ENCODE measurements around the gene MRPL12.

Gene MRPL12

DNA sequence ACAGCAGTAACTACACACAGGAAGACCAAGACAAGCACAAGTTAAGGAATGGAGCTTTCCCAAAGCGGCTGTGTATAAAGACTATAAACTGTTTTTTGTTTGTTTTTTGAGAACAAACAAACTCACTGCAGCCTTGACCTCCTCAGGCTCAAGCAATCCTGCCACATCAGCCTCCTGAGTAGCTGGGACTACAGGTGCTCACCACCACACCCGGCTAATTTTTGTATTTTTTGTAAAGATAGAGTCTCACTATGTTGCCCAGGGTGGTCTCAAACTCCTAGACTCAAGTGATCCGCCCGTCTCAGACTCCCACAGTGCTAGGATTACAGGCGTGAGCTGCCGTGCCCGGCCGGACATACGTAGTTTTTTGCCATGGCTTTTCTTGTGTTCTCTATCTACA is 42.7 kb upstream of the MRPL12 start:
- TF ChIP-seq, protein P1, sequence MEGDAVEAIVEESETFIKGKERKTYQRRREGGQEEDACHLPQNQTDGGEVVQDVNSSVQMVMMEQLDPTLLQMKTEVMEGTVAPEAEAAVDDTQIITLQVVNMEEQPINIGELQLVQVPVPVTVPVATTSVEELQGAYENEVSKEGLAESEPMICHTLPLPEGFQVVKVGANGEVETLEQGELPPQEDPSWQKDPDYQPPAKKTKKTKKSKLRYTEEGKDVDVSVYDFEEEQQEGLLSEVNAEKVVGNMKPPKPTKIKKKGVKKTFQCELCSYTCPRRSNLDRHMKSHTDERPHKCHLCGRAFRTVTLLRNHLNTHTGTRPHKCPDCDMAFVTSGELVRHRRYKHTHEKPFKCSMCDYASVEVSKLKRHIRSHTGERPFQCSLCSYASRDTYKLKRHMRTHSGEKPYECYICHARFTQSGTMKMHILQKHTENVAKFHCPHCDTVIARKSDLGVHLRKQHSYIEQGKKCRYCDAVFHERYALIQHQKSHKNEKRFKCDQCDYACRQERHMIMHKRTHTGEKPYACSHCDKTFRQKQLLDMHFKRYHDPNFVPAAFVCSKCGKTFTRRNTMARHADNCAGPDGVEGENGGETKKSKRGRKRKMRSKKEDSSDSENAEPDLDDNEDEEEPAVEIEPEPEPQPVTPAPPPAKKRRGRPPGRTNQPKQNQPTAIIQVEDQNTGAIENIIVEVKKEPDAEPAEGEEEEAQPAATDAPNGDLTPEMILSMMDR (IDR thresholded peaks at IDR 0.05; ENCODE audit: low read depth, low read length, missing control alignments): no peak
- DNase-seq: no peak
- peaks cover 5% of the 10 kb centered on the region for H3K36me3 ChIP-seq (replicated peaks)
- in situ Hi-C loops (cut with HindIII; ENCODE audit: low pct_ligation_motif_present, low sequenced_read_pairs): no loop called here
- no peaks in the 10 kb centered on the region for H3K27me3 ChIP-seq (replicated peaks)
- no peak overlapping the region for H3K27ac ChIP-seq
- no peak overlapping the region for H3K4me3 ChIP-seq (ENCODE audit: low read depth, low read length)

DNA sequence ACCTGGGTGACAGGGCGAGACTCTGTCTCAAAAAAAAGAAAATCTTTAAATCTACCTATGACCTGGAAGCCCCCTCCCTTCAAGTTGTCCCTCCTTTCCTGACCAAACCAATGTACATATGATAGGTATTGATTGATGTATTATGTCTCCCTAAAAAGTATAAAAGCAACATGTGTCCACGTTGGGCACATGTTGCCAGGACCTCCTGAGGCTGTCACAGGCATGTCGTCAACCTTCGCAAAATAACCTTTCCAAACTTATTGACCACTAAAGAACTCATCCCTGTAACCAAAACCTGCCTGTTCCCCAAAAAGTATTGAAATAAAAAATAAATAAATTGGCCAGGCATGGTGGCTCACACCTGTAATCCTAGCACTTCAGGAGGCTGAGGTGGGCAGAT is 41.2 kb upstream of the MRPL12 start:
- H3K27ac ChIP-seq: no peak overlapping the region
- H3K27me3 ChIP-seq (replicated peaks): no peaks in the 10 kb centered on the region
- no peak overlapping the region for H3K4me3 ChIP-seq (ENCODE audit: low read depth, low read length)
- in situ Hi-C loops (cut with HindIII; ENCODE audit: low pct_ligation_motif_present, low sequenced_read_pairs): no loop called here
- peaks cover 5% of the 10 kb centered on the region for H3K36me3 ChIP-seq (replicated peaks)
- TF ChIP-seq, protein P1 (IDR thresholded peaks at IDR 0.05; ENCODE audit: low read depth, low read length, missing control alignments): no peak
- no peak for DNase-seq

- TF ChIP-seq, protein P1 (IDR thresholded peaks at IDR 0.05; ENCODE audit: low read depth, low read length, missing control alignments): no peak
- H3K4me3 ChIP-seq (ENCODE audit: low read depth, low read length): no peak overlapping the region
- no peak for DNase-seq
- in situ Hi-C loops (cut with HindIII; ENCODE audit: low pct_ligation_motif_present, low sequenced_read_pairs): no loop called here
- H3K27ac ChIP-seq: no peak overlapping the region
- peaks cover 5% of the 10 kb centered on the region for H3K36me3 ChIP-seq (replicated peaks)
- H3K27me3 ChIP-seq (replicated peaks): no peaks in the 10 kb centered on the region
Measured at GRCh38 chr17:81664051-81664470, 39.1 kb upstream of the MRPL12 start.

DNA sequence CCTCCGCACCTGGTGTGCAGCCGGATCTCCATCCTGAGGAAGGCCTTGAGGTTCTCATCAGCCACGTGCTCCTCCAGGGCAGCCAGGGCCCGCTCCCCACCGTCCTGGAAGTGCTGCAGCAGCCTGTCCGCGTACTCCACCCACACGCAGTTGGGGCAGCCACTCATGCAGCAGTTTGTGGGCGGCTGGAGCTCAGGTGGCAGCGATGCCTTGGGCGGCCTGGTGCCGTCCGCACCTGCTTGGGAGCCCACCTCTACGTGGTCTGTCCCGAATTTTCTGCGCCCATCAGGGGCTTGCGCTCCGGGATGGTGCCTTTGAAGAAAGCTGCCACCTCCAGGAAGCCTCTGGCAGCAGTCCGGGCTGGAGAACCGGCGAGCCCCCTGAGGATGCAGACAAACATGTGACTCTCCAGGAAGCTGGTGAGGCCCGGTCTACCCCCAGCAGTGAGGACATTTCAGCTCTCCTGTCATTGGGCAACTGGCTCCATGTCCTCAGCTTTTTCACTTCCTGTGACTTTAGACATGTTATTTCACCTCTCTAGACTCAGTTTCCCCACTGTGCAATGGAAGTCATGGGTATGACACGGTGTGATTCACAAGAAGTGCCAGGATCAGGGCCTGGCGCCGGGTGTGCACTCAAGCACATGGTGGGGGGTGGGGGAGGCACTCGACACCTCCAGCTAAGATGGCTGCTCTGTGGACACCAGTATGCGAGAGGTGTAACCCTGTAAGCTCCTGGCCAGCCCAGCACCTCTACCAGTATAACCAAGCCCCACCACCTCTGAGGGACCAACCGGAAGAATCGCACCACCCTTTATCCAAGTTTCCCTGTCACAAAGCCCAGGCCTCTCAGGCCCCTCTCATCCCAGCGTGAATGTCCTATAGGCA is 37.7 kb upstream of the MRPL12 start:
- Histone ChIP-seq H3K4me3 (ENCODE audit: low read depth, low read length) (peak overlapping the region; percentile 89), H3K36me3 (replicated peaks) (peaks cover 18% of the 10 kb centered on the region), H3K27me3 (replicated peaks) (no peaks in the 10 kb centered on the region), H3K27ac (peak overlapping the region; percentile 51)
- TF ChIP-seq, protein P1 (IDR thresholded peaks at IDR 0.05; ENCODE audit: low read depth, low read length, missing control alignments): no peak
- peak; percentile 15 for DNase-seq
- in situ Hi-C loops (cut with HindIII; ENCODE audit: low pct_ligation_motif_present, low sequenced_read_pairs): no loop called here

DNA sequence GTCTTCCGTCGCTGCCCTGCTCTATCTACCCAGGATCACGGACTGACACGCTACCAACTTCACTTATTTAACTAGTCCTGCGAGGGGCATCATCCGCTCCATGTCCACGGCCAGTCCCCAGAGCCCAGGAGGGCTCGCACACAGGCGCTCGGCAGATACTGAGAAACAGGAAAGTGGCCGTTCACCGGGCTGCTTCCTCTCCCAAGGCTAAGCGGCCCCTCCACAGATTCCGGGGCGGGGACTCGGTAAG is 37.1 kb upstream of the MRPL12 start:
- H3K36me3 ChIP-seq (replicated peaks): peaks cover 20% of the 10 kb centered on the region
- DNase-seq: peak; percentile 11
- no peaks in the 10 kb centered on the region for H3K27me3 ChIP-seq (replicated peaks)
- TF ChIP-seq, protein P1 (IDR thresholded peaks at IDR 0.05; ENCODE audit: low read depth, low read length, missing control alignments): no peak
- H3K4me3 ChIP-seq (ENCODE audit: low read depth, low read length): peak overlapping the region; percentile 89
- H3K27ac ChIP-seq: peak overlapping the region; percentile 51
- in situ Hi-C loops (cut with HindIII; ENCODE audit: low pct_ligation_motif_present, low sequenced_read_pairs): no loop called here

Data from brain microvascular endothelial cell (primary cell).